Heart left ventricle (tissue), 16 donors: ENCODE measurements around the gene ETV6. TPM values are rescaled to one million over a fixed set of nuclear protein-coding genes. Genes with fewer than 3 reads are reported as not detected.

Source experiments
- ATAC-seq, 4 donors: fragments of 200-7000 bp; cut with Tn5 transposase; one replicate each; pipeline ENCODE4 v1.9.1; 2020 to 2022; ENCODE audit warnings: moderate library complexity in 4 of 4, mild to moderate bottlenecking in 3 of 4, moderate number of reproducible peaks in 1 of 4
- DNase-seq, 5 donors: peaks; one replicate each; pipeline ENCODE4 v3.0.0-alpha.2; 2020
- H3K27ac ChIP-seq, 12 donors: fragments of 200-600 bp; sonication (generic) in 4 of 12; one replicate each; pipeline versions ENCODE4 v1.5.0 to v1.8.0; 2016 to 2022; ENCODE audit warnings: mild to moderate bottlenecking in 2 of 12
- H3K27me3 ChIP-seq, 9 donors: fragments of 200-600 bp; sonication (generic) in 2 of 9; one replicate each; pipeline versions ENCODE4 v1.5.1 to v1.8.0; 2016 to 2022; ENCODE audit warnings: mild to moderate bottlenecking in 3 of 9
- H3K36me3 ChIP-seq, 9 donors: fragments of 200-600 bp; sonication (generic) in 2 of 9; one replicate each; pipeline versions ENCODE4 v1.5.0 to v1.8.0; 2018 to 2022; ENCODE audit warnings: mild to moderate bottlenecking in 2 of 9
- H3K4me1 ChIP-seq, 12 donors: fragments of 200-600 bp; sonication (generic) in 4 of 12; one replicate each; pipeline versions ENCODE4 v1.5.0 to v1.8.0; 2016 to 2022; ENCODE audit warnings: mild to moderate bottlenecking in 3 of 12
- H3K4me3 ChIP-seq, 12 donors: fragments of 200-600 bp; sonication (generic) in 4 of 12; one replicate each; pipeline versions ENCODE4 v1.5.0 to v1.8.0; 2017 to 2022; ENCODE audit warnings: mild to moderate bottlenecking in 9 of 12, moderate library complexity in 4 of 12
- H3K9me3 ChIP-seq, 12 donors: fragments of 200-600 bp; sonication (generic) in 4 of 12; one replicate each; pipeline versions ENCODE4 v1.5.0 to v1.8.0; 2016 to 2022; ENCODE audit warnings: mild to moderate bottlenecking in 1 of 12
- POLR2A ChIP-seq, 2 donors: fragments of 450-650 bp; IDR thresholded peaks; one replicate each; pipeline ENCODE4 v1.6.1; 2017; ENCODE audit warnings: antibody characterized with exemption in 2 of 2, mild to moderate bottlenecking in 2 of 2, moderate library complexity in 2 of 2
- whole genome bisulfite sequencing, 4 donors: extraction: QIAGEN DNeasy Blood & Tissue Kit in 2 of 4; methylation state at CpG; one replicate each; pipeline versions ENCODE4 v1.1.5 to v1.1.7; 2013 to 2018; 5-methylcytosine and 5-hydroxymethylcytosine counted together
- intact Hi-C, 10 donors: fragments of 100-400 bp; cut with DNase I; formaldehyde crosslinking; loops; one replicate each; pipeline versions ENCODE4 v1.11.1 to v1.14.2; 2022
- polyA plus RNA-seq, 2 donors: library from polyadenylated mRNA; stranded (reverse); fragments of 200-250 nt; gene quantifications; one replicate each; pipeline ENCODE4 v1.2.3, GENCODE V29; 2013
- total RNA-seq, 9 donors: library from RNA; depleted of rRNA in 2 of 9; stranded (reverse); fragments of >200 nt in 2 of 9; fragmentation: NEBNext Ultra II Directional in 3 of 9; extraction: Animal tissue kit (Norgen Biotek cat#: 25700) in 3 of 9; gene quantifications; one replicate each; pipeline versions ENCODE4 v1.1.0 to v1.2.4, GENCODE V29; 2016 to 2023
- TF ChIP-seq, protein P1 (sequence below), 12 donors: fragments of 200-600 bp; sonication (generic) in 4 of 12; IDR thresholded peaks; one replicate each; pipeline versions ENCODE4 v1.5.0 to v1.8.0; 2018 to 2022; ENCODE audit warnings: antibody characterized with exemption in 12 of 12, mild to moderate bottlenecking in 5 of 12
- donor health status: ischemic (EF 13 %, LVEDD 7.1; RV severe dilation, severe dysfunction).
- donor health status: healthy with polysubstance abuse.
- donor health status: DM: no; HTN: yes; CAD: no.
- donor health status: DM: no; HTN: no; CAD: no.
- donor health status: ischemic (EF 25% LVEDD 6.9; RV normal size, moderate dysfunction).
- donor health status: ischemic (EF 25% LVEDD 5.7; RV mildly dilated, moderate dysfunction).
- donor health status: healthy.
- donor health status: DM: yes; HTN: yes; CAD: no.
- donor health status: ischemic (EF 35%, LVEDD 5.7; RV mildly dilated, moderate dysfunction).
- donor health status: nonischemic (EF 11% LVEDD 7.7; RV severe dilation, severe dysfunction).
- donor health status: DM: yes; HTN: yes; CAD: no.
- donor health status: PGD.
- donor health status: ischemic (EF 29% LVEDD 5.4; RV normal size, mild dysfunction).
- donor health status: nonischemic (EF 23%, LVEDD 6.1; RV moderate dilation, normal function).

The ETV6 gene
- total and polyA plus RNA-seq, 11 donors: 3.9 to 37.3 (median 12.4) TPM

DNA sequence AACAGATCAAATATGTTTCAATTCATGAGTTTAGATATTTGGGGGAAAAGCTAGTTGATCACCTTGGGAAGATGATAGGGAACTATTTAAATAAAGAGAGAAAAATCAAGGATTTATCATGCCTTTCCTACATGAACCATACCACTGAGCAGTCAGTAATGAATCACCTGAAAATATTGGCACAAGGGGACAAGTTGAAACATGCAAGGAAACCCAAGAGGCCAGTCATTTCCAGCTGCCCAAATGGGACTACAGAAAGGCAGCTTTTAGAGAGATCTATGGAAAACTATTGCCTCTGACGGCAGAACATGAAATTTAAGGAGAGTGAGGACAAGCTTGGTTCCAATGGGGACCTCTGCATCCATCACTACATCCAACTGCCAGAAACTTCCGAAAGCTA lies 14.1 kb upstream of the ETV6 start:
- ATAC-seq (no peak), DNase-seq (no peak)
- Histone ChIP-seq H3K9me3 (peaks cover 0 to 11% (median 1%) of the 10 kb centered on the region in 12 donors), H3K36me3 (no peaks in the 10 kb centered on the region), H3K4me1 (no peaks in the 10 kb centered on the region), H3K27ac (no peak overlapping the region), H3K27me3 (no peaks in the 10 kb centered on the region), H3K4me3 (no peak overlapping the region)
- intact Hi-C loops: no loop called here
- WGBS, 4 donors: 95 to 98% (median 96%) methylated on average over 2 of the region's 2 CpGs
- TF ChIP-seq POLR2A (IDR thresholded peaks at IDR 0.05): no peak
- TF ChIP-seq, protein P1, sequence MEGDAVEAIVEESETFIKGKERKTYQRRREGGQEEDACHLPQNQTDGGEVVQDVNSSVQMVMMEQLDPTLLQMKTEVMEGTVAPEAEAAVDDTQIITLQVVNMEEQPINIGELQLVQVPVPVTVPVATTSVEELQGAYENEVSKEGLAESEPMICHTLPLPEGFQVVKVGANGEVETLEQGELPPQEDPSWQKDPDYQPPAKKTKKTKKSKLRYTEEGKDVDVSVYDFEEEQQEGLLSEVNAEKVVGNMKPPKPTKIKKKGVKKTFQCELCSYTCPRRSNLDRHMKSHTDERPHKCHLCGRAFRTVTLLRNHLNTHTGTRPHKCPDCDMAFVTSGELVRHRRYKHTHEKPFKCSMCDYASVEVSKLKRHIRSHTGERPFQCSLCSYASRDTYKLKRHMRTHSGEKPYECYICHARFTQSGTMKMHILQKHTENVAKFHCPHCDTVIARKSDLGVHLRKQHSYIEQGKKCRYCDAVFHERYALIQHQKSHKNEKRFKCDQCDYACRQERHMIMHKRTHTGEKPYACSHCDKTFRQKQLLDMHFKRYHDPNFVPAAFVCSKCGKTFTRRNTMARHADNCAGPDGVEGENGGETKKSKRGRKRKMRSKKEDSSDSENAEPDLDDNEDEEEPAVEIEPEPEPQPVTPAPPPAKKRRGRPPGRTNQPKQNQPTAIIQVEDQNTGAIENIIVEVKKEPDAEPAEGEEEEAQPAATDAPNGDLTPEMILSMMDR (IDR thresholded peaks at IDR 0.05): no peak

DNA sequence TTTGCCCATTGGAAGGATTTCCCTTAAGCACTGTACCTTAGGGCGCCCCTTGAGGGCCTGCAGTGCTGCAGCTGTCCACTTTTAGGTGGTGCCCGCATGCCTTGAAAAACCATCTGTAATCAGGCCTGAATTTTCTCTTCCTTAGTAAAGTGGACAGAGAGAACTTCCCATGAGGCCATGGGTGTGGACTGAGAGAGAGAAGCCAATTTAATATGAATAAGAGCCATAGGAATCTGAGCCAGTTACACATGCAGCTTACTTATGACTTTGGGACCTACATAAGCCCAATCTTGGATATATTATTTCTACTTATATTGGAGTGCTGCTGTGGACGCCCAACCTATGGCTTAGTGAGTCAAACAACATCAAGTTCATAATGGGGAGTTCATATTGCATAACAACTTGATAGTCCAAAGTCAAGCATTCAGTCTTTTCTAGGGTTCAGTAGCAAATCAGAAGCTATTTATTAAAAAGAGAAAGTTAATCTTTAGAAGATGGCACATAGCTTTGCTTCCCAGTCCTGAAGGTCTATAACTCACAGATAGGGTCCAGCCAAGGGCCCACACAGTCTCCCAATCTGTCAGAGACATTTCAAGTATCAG lies 11.1 kb upstream of the ETV6 start:
- Histone ChIP-seq H3K4me1 (no peaks in the 10 kb centered on the region), H3K27ac (no peak overlapping the region), H3K4me3 (no peak overlapping the region), H3K36me3 (no peaks in the 10 kb centered on the region), H3K27me3 (no peaks in the 10 kb centered on the region), H3K9me3 (peaks cover 0 to 11% (median 1%) of the 10 kb centered on the region in 12 donors)
- DNase-seq: no peak
- intact Hi-C loops: no loop called here
- WGBS, 4 donors: 85 to 98% (median 90%) methylated on average over 3 of the region's 3 CpGs
- TF ChIP-seq POLR2A (IDR thresholded peaks at IDR 0.05): no peak
- TF ChIP-seq, protein P1 (IDR thresholded peaks at IDR 0.05): no peak
- no peak for ATAC-seq

DNA sequence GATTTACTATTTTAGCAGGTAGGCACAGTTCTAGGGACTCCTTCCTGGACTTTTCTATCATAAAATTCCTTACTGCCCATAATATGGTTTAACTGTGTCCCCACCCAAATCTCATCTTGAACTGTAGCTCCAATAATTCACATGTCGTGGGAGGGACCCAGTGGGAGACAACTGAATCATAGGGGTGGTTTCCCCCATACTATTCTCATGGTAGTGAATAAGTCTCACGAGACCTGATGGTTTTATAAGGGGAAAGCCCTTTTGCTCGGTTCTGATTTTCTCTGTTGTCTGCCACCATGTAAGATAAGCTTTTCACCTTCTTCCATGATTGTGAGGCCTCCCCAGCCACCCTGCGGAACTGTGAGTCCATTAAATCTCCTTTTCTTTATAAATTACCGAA lies 10.0 kb upstream of the ETV6 start:
- Histone ChIP-seq H3K4me3 (no peak overlapping the region), H3K4me1 (no peaks in the 10 kb centered on the region), H3K27ac (no peak overlapping the region), H3K27me3 (no peaks in the 10 kb centered on the region), H3K9me3 (peaks cover 0 to 11% (median 1%) of the 10 kb centered on the region in 12 donors), H3K36me3 (no peaks in the 10 kb centered on the region)
- WGBS, 4 donors: 92 to 98% (median 93%) methylated on average over 5 of the region's 5 CpGs
- DNase-seq (no peak), ATAC-seq (no peak)
- TF ChIP-seq, protein P1 (IDR thresholded peaks at IDR 0.05): no peak
- TF ChIP-seq POLR2A (IDR thresholded peaks at IDR 0.05): no peak
- intact Hi-C loops: no loop called here

DNA sequence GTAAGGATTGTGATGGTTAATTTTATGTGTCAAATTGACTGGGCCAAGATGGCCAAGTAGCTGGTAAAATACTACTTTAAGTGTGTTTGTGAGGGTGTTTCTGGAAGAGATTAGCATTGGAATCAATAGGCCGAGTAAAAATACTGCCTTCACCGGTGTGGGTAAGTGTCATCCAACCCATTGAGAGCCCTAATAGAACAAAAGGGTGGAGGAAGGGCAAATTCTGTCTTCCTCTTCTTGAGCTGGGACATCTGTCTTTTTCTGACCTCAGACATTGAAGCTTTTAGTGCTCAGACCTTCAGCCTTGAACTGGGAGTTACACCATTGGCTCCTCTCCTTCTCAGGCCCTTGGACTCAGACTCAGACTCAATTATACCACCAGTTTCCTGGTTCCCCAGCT lies 8.0 kb upstream of the ETV6 start:
- intact Hi-C loops: loop anchor here in 5 of 10 donors (10.0 kb wide), 4 partner anchors 57 to 253 kb away; no protein-coding TSS in a partner anchor
- Histone ChIP-seq H3K27me3 (no peaks in the 10 kb centered on the region), H3K27ac (no peak overlapping the region), H3K9me3 (peaks cover 0 to under 1% (median 0%) of the 10 kb centered on the region in 12 donors), H3K4me1 (no peaks in the 10 kb centered on the region), H3K36me3 (no peaks in the 10 kb centered on the region), H3K4me3 (no peak overlapping the region)
- no peak for ATAC-seq
- no peak for TF ChIP-seq POLR2A (IDR thresholded peaks at IDR 0.05)
- TF ChIP-seq, protein P1 (IDR thresholded peaks at IDR 0.05): no peak
- DNase-seq: no peak
- WGBS, 4 donors: 84 to 92% (median 89%) methylated on average over 2 of the region's 2 CpGs
